OCI-LY1 (cell line): ENCODE measurements around the gene TTC21A.

ENCODE experiments used
- CTCF ChIP-seq: fragments of 200-600 bp; sonication (generic), shearing (Covaris generic); IDR thresholded peaks from 2 replicates; pipeline ENCODE4 v1.5.1; 2017; ENCODE audit warnings: mild to moderate bottlenecking, antibody characterized with exemption, low read length, moderate library complexity, mixed read lengths
- EZH2 ChIP-seq: fragments of 200-600 bp; sonication (generic), shearing (Covaris generic); IDR thresholded peaks from 2 replicates; pipeline ENCODE4 v1.8.0; 2017; ENCODE audit warnings: borderline replicate concordance, mixed run types, mild to moderate bottlenecking, antibody characterized with exemption, low read length, moderate library complexity, mixed read lengths

- TF ChIP-seq CTCF (no peak), EZH2 (no peak)
Measured at GRCh38 chr3:39105687-39106063, 1.8 kb upstream of the TTC21A start.
